ENCODE measurements around the gene TMEM171.

Gene TMEM171

DNA sequence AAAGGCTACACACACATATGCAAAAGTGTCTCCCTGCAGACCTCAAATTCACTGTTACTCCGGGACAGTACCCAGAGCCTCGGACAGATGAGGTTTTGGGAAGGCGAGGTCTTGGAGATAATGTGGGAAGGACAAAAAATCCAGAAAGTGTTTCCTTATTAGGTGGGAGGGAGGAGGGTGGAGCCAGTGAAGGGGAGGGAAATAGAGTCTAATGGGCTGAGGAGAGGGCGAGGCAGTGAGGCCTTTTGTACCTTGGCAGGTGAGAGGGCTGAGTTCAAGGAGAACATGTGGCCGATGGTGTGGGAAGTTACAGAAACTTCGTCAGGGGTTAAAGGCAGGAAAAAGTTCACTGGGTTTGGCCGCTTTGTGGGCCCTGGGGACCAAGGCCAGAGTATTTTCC, 30.5 kb downstream of the TMEM171 start:
- ChIA-PET POLR2A (no interaction called here), CTCF (interaction anchor here (0.8 to 3.2 kb wide), 2 partner anchors 15 to 51 kb away, joined by 3 to 17 read pairs; no protein-coding TSS in a partner anchor)
- H3K4me3 ChIP-seq (ENCODE audit: low read depth, low read length), result no peak overlapping the region
- TF ChIP-seq, protein P1, sequence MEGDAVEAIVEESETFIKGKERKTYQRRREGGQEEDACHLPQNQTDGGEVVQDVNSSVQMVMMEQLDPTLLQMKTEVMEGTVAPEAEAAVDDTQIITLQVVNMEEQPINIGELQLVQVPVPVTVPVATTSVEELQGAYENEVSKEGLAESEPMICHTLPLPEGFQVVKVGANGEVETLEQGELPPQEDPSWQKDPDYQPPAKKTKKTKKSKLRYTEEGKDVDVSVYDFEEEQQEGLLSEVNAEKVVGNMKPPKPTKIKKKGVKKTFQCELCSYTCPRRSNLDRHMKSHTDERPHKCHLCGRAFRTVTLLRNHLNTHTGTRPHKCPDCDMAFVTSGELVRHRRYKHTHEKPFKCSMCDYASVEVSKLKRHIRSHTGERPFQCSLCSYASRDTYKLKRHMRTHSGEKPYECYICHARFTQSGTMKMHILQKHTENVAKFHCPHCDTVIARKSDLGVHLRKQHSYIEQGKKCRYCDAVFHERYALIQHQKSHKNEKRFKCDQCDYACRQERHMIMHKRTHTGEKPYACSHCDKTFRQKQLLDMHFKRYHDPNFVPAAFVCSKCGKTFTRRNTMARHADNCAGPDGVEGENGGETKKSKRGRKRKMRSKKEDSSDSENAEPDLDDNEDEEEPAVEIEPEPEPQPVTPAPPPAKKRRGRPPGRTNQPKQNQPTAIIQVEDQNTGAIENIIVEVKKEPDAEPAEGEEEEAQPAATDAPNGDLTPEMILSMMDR (IDR thresholded peaks at IDR 0.05; ENCODE audit: insufficient read depth, low read length, missing control alignments), result no peak
- no peak for DNase-seq (ENCODE audit: low read depth, low spot score)

DNA sequence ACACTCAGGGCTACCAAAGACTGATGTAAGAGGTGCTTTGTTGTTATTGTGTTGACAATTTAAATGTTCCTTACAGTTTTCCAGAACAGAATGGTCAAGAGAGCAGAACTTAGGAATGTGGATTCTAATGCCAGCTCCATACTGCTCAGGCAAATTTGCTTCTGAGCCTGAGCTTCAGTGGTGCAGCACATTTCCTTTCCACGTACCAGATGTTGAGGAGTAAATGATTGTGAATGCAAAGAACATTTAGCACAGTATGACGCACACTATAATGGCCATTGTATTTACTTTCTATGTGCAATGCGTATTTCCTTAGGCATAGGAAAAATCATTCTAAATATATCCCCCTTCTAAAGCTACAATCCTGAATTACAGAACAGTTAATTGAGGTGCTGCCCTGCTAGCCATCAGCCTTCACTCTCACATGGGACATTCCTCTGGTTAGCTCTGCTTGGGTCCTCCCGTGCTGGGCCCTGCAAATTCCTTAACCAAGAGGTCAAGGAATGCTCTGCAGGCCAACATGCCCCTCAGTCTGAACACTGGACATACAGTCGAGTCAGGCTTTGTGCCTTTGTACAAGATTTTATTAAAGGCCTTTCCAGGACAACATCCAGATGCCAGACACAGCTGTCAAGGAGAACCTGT, 31.5 kb downstream of the TMEM171 start:
- no peak for DNase-seq (ENCODE audit: low read depth, low spot score)
- H3K4me3 ChIP-seq (ENCODE audit: low read depth, low read length), result no peak overlapping the region
- POLR2A ChIA-PET, result no interaction called here
- CTCF ChIA-PET, result interaction anchor here (0.8 to 3.2 kb wide), 5 partner anchors 16 to 64 kb away, joined by 3 to 17 read pairs (median 9); no protein-coding TSS in a partner anchor
- TF ChIP-seq, protein P1 (IDR thresholded peaks at IDR 0.05; ENCODE audit: insufficient read depth, low read length, missing control alignments), result no peak

DNA sequence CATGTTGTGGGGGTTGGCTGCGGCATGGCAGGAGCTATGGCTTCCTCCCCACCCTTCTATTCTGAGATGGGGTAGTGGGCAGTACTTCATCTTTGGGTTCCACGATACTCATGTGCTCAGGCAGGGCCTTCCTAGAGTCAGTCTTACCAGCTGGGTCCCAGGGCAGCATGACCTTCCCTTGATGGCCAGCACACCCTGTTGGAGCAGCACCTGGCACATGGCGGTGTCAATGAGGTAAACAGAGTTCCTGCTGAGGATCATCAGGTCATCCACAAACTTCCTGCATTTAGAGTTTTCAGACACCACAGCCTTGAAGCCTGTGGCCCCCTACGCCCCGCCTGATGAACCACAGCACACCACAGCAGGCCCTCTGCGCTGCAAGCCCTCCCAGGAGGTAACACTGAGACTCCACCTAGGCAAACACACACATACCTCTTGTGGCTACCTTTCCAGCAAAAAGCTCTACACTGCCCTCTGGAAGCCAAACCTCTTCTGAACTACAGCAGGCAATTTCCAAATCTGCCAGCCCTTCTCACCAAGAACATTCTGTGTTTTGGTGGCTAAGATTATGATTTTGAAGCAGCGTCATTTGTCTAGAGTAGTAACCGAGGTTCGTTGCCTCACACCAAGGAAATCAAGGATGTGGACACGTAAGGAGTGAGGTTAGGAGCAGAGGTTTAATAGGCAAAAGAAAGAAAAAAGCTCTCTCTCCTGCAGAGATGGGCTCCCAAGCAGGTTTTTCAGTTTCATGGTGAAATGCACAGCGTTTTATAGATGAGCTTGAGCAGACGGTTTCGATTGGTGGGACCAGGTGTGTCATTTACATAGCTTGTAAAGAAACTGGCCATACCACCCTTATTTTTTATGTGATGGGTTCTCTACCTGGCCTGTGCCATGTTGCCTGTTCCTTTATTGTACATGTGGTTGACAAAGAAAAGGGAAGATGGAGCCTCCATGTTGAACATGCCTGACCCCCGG, 32.3 kb downstream of the TMEM171 start:
- CTCF ChIA-PET, result interaction anchor here (0.7 to 3.2 kb wide), 10 partner anchors 10 to 63 kb away, joined by 3 to 17 read pairs (median 3); no protein-coding TSS in a partner anchor
- DNase-seq (ENCODE audit: low read depth, low spot score), result no peak

DNA sequence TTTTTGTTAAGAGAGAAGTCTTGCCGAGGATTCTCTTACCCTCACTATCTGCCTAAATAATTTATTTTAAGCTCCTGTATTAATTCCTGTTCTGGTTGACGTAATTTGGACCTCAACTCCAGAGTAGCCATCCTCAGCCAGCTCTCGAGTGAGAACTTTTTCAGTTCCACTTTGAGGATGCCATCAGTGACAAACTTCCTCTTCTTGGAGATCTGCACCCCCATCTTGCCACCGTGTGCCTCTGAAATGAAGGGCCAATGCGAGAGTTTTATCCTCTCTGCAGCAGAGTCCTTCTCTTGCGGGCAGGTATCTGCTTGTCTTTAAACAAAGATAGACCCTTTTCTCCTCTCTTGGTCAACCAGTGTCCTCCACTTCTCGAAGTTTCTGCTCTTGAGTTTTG, 33.1 kb downstream of the TMEM171 start:
- ChIA-PET POLR2A (no interaction called here), CTCF (interaction anchor here (0.7 to 2.9 kb wide), 6 partner anchors 10 to 48 kb away, joined by 3 to 11 read pairs (median 3); no protein-coding TSS in a partner anchor)
- TF ChIP-seq, protein P1 (IDR thresholded peaks at IDR 0.05; ENCODE audit: insufficient read depth, low read length, missing control alignments), result no peak
- H3K4me3 ChIP-seq (ENCODE audit: low read depth, low read length), result no peak overlapping the region
- DNase-seq (ENCODE audit: low read depth, low spot score), result no peak

More for the DNA sequence above, 32.3 kb downstream of the TMEM171 start:
- POLR2A ChIA-PET, result interaction anchor here (0.7 kb wide), 1 partner anchor 23 kb away, joined by 3 read pairs; no protein-coding TSS in a partner anchor
- H3K4me3 ChIP-seq (ENCODE audit: low read depth, low read length), result no peak overlapping the region
- TF ChIP-seq, protein P1 (IDR thresholded peaks at IDR 0.05; ENCODE audit: insufficient read depth, low read length, missing control alignments), result no peak

DNA sequence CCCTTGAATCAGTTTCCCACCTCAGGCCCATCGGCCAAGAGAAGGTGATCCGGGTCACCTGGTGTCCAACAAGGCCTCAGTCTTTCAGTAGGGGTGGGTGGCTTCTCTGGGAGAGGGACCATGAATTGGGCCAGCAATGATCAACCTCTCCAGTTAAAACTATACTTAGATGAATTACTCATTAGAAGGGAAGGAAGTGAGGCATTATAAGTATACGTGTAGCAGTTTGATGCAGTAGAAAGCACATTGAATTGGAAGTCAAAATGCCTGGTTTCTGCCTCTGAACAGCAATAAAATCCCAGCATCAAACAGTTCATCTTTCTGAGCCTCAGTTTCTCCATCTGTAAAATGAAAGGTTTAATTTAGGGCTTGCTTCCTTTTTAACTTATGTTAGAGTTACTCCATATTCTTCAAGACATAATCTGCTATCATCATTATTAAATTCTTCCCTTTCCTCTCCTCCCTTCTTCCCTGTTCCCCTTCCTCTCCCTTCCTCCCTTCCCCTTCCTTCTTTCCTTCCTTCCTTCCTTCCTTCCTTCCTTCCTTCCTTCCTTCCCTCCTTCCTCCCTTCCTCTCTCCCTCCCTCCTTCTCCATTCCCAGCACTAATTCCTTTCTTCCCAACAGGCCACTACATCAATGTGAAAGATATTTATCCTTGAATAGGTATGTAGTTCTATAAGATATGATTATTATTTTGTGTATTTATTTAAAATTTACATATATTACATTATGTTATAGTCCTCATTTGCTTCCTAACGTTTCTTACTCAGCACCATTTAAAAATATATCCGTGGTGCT, 34.0 kb downstream of the TMEM171 start:
- CTCF ChIA-PET, result interaction anchor here (1.2 to 2.9 kb wide), 3 partner anchors 10 to 19 kb away, joined by 3 to 11 read pairs (median 7); no protein-coding TSS in a partner anchor
- POLR2A ChIA-PET, result interaction anchor here (0.6 kb wide), 1 partner anchor 305 kb away, joined by 4 read pairs; no protein-coding TSS in a partner anchor
- TF ChIP-seq, protein P1 (IDR thresholded peaks at IDR 0.05; ENCODE audit: insufficient read depth, low read length, missing control alignments), result no peak

More for the DNA sequence above, 34.0 kb downstream of the TMEM171 start:
- H3K4me3 ChIP-seq (ENCODE audit: low read depth, low read length), result no peak overlapping the region
- no peak for DNase-seq (ENCODE audit: low read depth, low spot score)
